Measurements from ENCODE around the gene RUBCN.

RUBCN gene

GRCh38 chr3:197686899-197687298, 49.8 kb downstream of the RUBCN start:
- H3K36me3 ChIP-seq (ENCODE audit: insufficient read depth) = no peaks in the 10 kb centered on the region; the same call in 1 of the 2 replicates

GRCh38 chr3:197685546-197685945, 51.2 kb downstream of the RUBCN start:
- H3K36me3 ChIP-seq (ENCODE audit: insufficient read depth) = no peaks in the 10 kb centered on the region; the same call in 1 of the 2 replicates
- H3K27ac ChIP-seq = no peak overlapping the region
- no peak overlapping the region for H3K4me3 ChIP-seq (IDR thresholded peaks at IDR 0.05; ENCODE audit: insufficient read depth, low read depth, low read length)
- no peak for TF ChIP-seq CTCF (conservative IDR thresholded peaks at IDR 0.05; ENCODE audit: low read depth, low read length)
- no peak overlapping the region for H3K4me2 ChIP-seq
- no peak overlapping the region for H2AFZ ChIP-seq (ENCODE audit: low read depth)
- no peaks in the 10 kb centered on the region for H4K20me1 ChIP-seq (ENCODE audit: insufficient read depth)
- H3K9ac ChIP-seq = no peak overlapping the region
- no peaks in the 10 kb centered on the region for H3K4me1 ChIP-seq (ENCODE audit: low read depth, poor library complexity, severe bottlenecking)
- H3K27me3 ChIP-seq (ENCODE audit: insufficient read depth, low read depth) = no peaks in the 10 kb centered on the region
- no peaks in the 10 kb centered on the region for H3K79me2 ChIP-seq (ENCODE audit: insufficient read depth, low read depth)

More at GRCh38 chr3:197686899-197687298, 49.8 kb downstream of the RUBCN start:
- no peak for TF ChIP-seq CTCF (conservative IDR thresholded peaks at IDR 0.05; ENCODE audit: low read depth, low read length)
- Histone ChIP-seq H4K20me1 (ENCODE audit: insufficient read depth) (no peaks in the 10 kb centered on the region), H3K79me2 (ENCODE audit: insufficient read depth, low read depth) (no peaks in the 10 kb centered on the region), H3K4me2 (no peak overlapping the region), H3K27me3 (ENCODE audit: insufficient read depth, low read depth) (no peaks in the 10 kb centered on the region), H3K4me3 (IDR thresholded peaks at IDR 0.05; ENCODE audit: insufficient read depth, low read depth, low read length) (no peak overlapping the region), H3K27ac (no peak overlapping the region), H3K4me1 (ENCODE audit: low read depth, poor library complexity, severe bottlenecking) (no peaks in the 10 kb centered on the region), H3K9ac (no peak overlapping the region), H2AFZ (ENCODE audit: low read depth) (no peak overlapping the region)

GRCh38 chr3:197683191-197683590, 53.5 kb downstream of the RUBCN start:
- Histone ChIP-seq H3K4me2 (no peak overlapping the region), H3K36me3 (ENCODE audit: insufficient read depth) (no peaks in the 10 kb centered on the region; the same call in 1 of the 2 replicates), H3K27me3 (ENCODE audit: insufficient read depth, low read depth) (no peaks in the 10 kb centered on the region), H3K4me3 (IDR thresholded peaks at IDR 0.05; ENCODE audit: insufficient read depth, low read depth, low read length) (no peak overlapping the region), H3K9ac (no peak overlapping the region), H3K79me2 (ENCODE audit: insufficient read depth, low read depth) (no peaks in the 10 kb centered on the region), H4K20me1 (ENCODE audit: insufficient read depth) (no peaks in the 10 kb centered on the region), H3K4me1 (ENCODE audit: low read depth, poor library complexity, severe bottlenecking) (no peaks in the 10 kb centered on the region), H2AFZ (ENCODE audit: low read depth) (no peak overlapping the region), H3K27ac (no peak overlapping the region)
- TF ChIP-seq CTCF (conservative IDR thresholded peaks at IDR 0.05; ENCODE audit: low read depth, low read length) = no peak

GRCh38 chr3:197682713-197683112, 54.0 kb downstream of the RUBCN start:
- Histone ChIP-seq H3K79me2 (ENCODE audit: insufficient read depth, low read depth) (no peaks in the 10 kb centered on the region), H3K27ac (no peak overlapping the region), H3K4me2 (no peak overlapping the region), H3K9ac (no peak overlapping the region), H3K4me3 (IDR thresholded peaks at IDR 0.05; ENCODE audit: insufficient read depth, low read depth, low read length) (no peak overlapping the region), H3K4me1 (ENCODE audit: low read depth, poor library complexity, severe bottlenecking) (no peaks in the 10 kb centered on the region), H2AFZ (ENCODE audit: low read depth) (no peak overlapping the region), H3K36me3 (ENCODE audit: insufficient read depth) (no peaks in the 10 kb centered on the region; the same call in 1 of the 2 replicates), H3K27me3 (ENCODE audit: insufficient read depth, low read depth) (no peaks in the 10 kb centered on the region), H4K20me1 (ENCODE audit: insufficient read depth) (no peaks in the 10 kb centered on the region)
- no peak for TF ChIP-seq CTCF (conservative IDR thresholded peaks at IDR 0.05; ENCODE audit: low read depth, low read length)

Measured in KMS-11 (cell line).